HG02610 (cell line): Measurements from ENCODE around the gene OR7A5.
"Not testable (repeated sequence)": the region's sequence is repeated elsewhere in the genome, so short reads cannot be mapped to it uniquely, and the experiment has no call there.

ENCODE experiments used
- ATAC-seq: cut with Tn5 transposase; IDR thresholded peaks from one replicate; pipeline ENCODE4 v1.9.1; 2021; ENCODE audit warnings: mild to moderate bottlenecking, moderate library complexity; ENCODE audit not compliant: unreplicated experiment

Gene OR7A5

DNA sequence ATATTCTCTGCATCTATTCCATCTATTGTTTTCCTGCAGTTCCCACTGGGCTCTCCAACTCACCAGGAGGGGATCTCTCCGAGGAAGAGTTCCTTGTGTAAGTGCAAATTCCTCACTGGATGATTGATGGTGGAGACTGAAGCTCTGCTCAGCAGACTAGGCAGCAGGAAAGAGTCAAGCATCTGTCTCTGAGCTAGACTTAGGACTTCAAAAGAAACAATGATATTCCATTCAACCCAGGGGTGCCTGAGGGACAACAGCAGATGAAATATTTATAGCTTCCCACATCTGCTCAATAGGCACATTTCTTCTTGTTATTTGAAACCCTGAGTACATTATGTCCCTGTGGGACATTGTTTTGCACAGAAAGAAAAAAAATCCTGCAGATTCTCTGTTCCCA lies at the start of gene OR7A5, which contains the start of gene OR7C1:
OR7A5 (minus strand) TSS at position 175 of the 400 bp plus-strand sequence. CDS start 6,944 bp downstream, outside the sequence.
OR7C1 (minus strand) TSS at position 175 of the 400 bp plus-strand sequence. CDS start 35,049 bp downstream, outside the sequence.
- ATAC-seq = no peak

DNA sequence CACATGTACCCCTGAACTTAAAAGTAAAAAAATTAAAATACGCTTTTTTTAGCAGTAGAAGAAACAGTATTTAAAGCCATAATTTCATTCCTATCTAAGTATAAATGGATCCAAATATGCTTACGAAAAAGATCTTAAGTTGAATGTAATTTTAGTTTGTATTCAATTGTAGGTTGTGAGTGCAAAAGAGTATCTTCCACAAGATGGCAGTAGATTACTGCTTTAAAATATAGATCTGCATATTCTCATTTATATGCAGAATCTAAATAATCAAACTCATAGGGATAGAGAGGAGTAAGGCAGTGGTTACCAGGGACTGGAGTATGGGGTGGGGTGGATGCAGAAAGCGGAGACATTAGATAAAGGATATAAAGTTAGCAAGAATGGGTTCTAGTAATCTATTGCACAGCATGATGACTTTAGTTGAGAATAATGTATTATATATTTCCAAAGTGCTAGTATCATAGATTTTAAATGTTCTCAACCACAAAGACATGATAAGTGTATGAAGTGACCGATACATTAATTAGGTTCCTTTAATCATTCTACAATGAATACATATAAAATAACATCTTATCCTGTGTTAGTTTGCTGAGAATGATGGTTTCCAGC lies 36.7 kb upstream of the OR7A5 start:
- no peak for ATAC-seq

DNA sequence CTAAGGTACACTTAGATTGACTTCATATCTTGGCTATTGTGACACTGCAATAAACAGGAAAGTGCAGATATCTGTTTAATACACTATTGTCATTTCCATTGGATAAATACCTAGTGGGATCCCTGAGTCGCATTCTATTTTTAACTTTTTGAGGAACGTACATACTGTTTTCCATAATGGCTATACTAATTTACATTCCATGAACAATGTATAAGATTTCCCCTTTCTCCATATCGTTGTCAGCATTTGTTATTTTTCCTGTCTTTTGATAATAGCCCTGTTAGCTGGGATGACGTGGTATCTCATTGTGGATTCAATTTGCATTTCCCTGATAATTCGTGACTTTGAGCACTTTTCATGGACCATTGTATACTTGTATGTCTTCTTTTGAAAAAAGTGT lies 33.5 kb upstream of the OR7A5 start:
- no peak for ATAC-seq

DNA sequence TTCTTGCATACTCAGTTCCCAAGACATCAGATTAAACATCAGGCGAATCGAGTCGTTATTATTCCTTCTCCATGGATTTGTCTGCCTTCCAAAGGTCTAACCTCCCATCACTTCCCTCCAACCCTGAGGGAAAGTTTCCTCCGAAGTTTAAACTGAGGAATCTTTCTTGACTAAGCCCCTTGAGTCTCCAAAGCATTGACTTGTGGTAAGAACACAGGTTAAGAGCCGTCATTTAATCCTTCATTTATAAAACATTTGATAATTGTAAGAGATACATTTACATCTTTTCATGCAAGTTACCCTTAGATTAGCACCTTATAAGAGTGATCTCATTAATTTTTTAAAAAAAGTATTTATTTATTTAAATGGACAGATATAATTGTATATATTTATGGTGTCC lies 13.8 kb upstream of the OR7A5 start, which contains the start of gene OR7A10:
OR7A10 (minus strand) TSS at position 101 of the 400 bp plus-strand sequence. CDS start 7,045 bp downstream, outside the sequence.
- no peak for ATAC-seq

DNA sequence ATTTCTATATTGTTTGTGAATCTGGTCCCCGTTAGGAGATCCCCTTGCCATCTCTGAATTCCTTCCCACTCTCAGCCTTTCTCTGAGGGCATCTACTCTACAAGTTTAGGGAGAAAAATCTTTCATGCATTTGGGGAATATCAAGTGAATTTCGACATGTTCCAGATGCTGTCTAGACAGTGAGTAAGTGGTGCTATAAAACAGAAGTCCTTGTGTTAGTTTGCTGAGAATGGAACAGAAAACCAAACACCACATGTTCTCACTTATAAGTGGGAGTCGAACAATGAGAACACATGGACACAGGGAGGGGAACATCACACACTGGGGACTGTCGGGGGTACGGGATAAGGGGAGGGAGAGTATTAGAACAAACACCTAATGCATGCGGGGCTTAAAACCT lies 8.6 kb upstream of the OR7A5 start:
- no peak for ATAC-seq

DNA sequence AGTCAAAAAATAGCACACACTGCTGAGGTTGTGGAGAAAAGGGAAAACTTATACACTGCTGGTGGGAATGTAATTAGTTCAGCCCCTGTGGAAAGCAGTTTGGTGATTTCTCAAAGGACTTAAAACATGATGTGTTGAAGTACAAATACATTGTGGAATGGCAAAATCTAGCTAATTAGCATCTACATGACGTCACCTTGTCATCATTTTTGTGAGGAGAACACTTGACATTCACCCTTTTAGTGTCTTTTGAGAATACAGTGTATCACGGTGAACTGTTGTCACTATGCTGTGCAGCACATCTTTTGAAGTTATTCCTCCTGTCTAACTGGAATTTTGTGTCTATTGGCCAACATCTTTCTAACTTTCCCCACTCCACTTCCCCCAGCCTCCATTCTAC lies 8.2 kb upstream of the OR7A5 start:
- ATAC-seq = no peak

DNA sequence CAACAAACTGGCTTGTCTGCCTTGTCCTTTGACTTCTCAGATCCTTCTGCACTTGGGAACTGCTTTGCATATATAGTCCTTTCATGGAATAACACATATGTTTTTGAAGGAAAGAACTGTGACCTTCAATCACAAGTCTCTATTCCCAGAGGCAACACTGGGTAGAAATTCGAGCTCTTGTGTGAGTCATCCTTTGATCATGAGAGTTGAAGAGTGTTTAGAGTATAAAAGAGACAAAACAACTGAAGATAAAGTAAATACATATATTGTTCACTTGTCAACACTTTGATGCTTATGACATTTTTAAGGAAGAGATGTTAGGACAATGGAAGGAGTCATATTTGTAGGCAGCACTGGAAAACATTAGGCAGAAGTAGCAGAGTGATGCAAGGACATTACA lies 5.2 kb upstream of the OR7A5 start:
- no peak for ATAC-seq

DNA sequence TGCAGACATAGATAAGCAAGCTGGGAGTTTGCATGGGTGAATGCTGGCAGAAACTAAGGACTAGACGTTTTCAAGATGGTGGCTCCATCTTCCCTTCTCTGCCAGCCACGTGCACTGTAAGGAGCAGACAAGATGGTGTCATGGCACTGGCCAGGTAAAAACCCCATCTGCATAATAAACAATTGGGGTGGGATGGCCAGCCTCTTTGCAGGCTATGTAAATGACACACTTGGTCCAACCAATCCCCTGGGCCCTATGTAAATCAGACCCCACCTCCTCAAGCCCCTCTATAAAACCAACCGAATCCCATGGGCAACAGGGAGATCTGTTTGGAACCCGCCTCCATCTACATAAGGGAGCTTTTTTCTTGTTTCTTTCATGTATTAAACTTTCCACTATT lies 2.4 kb upstream of the OR7A5 start:
- ATAC-seq = no peak

DNA sequence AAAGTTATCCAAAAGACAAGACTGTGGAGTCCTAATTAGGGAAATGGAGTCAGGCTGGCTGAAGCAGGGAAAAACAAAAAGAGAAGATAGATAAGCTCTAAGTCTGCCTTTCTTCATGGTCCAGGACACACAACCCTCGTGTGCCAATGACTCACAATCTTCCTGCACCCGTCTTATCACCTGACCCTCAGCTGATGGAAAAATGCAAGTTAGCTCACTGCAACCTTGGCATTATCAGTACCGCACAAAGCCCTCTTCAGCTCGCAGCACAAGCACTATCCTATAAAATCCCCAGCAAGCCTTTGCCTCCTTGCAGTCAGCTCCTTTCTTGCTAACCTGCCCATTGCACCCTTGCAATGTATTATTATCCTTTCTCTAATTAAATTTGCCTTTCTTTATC lies 4.3 kb downstream of the OR7A5 start:
- ATAC-seq = no peak

DNA sequence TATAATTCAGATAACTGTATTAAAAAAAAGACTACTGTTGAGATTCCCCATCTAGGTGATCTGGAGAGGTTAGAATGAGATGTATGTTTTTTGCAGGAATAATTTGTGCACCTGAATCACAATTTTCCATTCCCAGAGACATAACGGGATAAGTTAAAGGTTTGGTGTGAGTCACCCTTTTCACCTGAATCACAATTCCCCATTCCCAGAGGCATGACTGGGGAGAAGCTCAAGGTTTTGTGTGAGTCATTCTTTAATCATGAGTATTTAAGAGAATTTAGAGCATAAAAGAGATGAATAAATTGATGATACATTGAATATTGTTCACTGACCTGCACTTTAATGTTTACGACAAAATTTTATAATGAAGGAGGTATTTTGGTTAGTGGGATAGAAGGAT lies 9.0 kb downstream of the OR7A5 start:
- no peak for ATAC-seq

DNA sequence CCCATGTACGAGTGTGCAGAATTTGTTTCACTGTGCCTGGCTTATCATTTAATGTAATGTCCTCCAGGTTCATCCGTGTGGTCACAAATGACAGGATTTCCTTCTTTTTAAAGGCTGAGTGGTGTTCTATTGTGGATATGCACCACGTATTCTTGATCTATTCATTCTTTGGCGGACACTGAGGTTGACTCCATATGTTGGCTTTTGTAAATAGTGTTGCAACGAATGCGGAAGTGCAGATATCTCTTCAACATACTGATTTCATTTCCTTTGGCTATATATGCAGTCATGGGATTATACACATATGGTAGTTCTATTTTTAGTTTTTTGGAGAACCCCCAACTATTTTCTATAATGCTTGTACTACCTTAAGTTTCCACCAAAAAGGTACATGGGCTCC lies 13.0 kb downstream of the OR7A5 start:
- no peak for ATAC-seq

DNA sequence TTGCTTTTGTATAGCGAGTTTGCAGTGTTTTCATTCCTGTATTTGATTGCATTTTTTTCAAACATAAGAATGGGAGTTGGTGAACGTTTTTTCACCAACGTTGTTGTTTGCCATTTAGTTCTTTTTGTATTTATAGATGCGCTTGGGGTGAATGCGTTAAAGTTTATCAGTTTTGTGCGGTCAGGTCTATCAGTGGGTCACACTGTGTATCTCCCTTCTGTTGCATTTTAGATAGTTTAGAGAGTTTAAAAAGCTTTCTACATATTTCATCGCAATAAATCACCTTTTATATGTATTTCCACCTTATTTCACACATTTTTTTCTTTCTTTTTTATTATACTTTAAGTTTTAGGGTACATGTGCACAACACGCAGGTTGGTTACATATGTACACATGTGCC lies 16.4 kb downstream of the OR7A5 start:
- ATAC-seq = no peak

DNA sequence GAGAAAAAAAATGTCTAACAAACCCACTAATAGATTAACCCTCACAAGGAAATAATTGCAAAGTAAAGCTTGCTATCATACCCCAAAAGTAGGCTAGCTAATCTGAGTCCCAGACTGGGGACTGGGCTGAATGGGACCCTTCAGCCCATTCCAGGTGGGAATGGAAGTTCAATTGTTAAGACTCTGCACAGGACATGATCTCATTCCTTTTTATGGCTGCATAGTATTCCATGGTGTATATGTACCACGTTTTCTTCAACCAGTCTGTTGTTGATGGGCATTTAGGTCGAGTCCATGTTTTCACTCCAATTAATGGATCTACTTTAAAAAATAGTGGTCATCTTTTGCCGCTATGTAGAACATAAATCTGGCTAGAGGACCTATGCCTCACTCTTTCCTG lies 17.9 kb downstream of the OR7A5 start:
- no peak for ATAC-seq

DNA sequence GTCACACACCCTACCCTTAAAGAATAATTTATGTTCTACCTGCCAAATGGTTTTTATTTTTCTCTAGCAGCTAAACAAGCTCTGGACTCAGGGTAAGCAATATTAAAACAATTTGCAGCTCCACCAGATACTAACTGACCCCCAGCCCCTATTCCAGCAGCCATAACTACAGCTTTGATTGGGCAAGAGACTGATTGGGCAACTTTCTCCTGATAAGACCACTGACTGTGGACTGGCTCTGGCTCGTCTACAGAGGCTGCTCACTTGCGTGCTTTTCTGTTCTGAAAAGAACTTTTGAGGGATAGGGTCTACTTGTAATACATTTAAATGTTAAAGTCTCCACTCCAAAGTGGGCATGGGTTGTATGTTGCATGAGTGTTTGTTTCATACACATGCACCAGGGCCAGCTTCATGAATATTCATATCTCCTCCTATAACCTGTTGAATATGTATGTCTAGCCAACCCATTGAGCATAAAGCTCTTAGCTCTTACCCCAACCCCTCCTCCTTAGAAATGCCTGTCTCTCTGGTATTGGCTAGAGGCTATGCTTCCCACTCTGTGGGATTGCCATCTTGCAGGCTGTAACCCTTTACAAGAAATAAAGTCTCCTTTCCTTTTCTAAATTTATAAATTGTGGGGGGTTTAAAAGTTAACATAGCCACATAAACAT lies 19.9 kb downstream of the OR7A5 start:
- ATAC-seq = no peak

DNA sequence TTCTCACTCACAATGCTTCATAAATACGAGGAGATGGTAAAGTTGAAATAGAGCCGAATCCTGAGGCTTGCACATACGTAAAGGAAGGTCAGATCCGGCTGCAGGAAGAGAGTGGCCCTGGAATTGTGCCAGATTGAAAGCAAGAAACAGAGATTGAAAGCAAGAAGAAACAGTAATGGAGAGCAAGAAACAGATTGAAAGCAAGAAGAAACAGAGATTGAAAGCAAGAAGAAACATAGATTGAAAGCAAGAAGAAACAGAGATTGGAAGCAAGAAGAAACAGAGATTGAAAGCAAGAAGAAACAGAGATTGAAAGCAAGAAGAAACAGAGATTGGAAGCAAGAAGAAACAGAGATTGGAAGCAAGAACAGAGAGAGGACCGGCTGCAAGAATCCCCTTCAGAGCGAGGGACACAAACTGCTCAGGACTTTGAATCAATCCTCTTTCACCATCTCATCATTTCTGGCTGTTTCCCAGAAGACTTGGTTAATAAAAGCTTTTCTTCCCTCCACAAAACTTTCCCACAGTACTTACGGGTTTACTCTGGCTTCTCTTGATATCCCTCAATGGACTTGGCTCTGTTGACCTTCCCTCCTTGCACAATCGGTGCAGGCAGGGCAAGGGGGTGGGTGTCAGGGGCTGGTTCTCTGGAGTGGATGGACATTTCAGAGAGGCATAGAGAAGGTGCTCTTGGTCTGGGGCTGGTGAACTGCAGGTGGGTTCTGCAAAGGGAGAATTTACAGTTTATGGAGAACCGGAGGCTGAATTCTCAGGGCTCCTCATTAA lies 25.5 kb downstream of the OR7A5 start:
- ATAC-seq = no peak

DNA sequence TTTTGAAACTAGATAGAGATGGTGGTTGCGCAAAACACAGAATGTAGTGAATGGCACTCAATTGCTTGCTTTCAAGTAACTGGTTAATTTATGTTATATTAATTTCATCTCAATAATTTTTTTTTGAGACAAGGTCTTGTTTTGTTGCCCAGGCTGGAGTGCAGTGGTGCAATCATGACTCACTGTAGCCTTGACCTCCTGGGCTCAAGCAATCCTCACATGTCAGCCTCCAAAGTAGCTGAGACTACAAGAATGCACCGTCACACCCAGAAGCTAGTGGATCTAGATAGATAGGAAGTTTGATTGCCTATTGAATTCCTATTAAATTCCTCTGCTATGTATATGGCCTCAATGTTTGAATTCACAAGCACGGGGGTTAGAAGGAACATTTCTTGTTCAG lies 30.2 kb downstream of the OR7A5 start:
- no peak for ATAC-seq

DNA sequence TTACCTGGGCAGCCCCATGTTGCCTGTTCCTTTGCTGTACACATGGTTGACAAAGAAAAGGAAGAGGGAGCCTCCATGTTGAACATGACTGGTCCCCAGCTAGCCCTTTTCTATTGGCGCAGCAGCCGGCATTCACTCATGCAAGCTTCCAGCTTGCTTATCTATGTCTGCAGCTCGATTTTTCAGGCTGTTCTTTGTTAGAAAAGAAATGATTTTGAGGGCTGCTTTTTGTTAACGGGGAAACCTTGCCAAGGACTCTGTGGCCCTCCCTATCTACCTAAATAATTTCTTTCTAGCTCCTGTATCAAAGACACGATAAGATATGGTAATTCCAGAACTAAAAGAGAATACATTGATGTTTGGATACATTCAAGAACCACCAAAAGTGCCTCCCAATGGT lies 36.2 kb downstream of the OR7A5 start:
- ATAC-seq = no peak

DNA sequence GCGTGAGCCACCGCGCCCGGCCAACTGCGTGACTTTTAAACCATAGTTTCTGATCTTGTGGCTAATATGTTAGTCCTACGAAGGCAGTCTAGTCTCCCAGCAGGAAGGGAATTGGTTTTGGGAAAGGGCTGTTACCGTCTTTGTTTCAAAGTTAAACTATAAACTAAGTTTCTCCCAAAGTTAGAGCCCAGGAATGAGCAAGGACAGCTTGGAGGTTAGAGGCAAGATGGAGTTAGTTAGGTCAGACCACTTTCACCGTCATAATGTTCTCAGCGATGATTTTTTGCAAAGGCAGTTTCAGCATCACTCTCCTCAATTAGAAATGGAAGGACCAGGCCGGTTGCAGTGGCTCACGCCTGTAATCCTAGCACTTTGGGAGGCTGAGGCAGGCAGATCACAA lies 39.0 kb downstream of the OR7A5 start:
- ATAC-seq = no peak

DNA sequence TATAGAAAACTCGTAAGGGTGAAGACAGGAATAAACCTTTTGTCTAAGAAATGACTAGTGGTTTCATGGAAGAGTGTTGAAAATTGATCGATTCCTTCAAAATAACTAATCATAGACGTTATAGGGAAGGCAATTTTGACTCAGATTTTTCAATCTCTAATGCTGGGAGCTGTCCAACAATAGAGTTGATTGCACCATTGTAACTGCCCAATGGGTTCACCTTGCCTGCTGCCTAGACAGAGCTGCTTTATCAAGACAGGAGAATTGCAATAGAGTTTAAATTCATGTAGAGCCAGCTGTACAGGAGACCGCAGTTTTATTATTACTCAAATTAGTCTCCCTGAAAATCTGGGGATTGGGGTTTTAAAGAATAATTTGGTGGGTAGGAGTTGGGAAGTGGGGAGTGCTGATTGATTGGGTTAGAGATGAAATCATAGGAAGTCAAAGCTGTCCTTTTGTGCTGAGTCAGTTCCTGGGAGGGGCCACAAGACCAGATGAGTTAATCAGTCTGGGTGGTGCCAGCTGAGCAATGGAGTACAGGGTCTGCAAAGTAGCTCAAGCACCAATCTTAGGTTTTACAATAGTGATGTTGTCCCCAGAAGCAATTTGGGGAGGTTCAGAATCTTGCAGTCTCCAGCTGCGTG lies 39.8 kb downstream of the OR7A5 start:
- ATAC-seq = no peak

DNA sequence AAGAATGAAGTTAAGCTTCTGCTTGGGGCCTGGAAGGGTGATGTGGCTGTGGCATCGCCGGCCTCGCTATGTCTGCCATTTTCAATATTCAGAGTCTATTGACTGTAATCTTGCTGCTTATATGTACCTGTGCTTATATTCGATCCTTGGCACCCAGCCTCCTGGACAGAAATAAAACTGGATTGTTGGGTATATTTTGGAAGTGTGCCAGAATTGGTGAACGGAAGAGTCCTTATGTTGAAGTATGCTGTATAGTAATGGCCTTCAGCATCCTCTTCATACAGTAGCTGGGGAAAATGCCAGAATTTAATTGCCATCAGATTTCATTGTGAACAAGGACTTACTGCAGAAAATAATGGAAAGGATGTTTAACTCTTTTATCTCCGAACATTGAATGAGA lies 42.7 kb downstream of the OR7A5 start:
- not testable (repeated sequence) for ATAC-seq

DNA sequence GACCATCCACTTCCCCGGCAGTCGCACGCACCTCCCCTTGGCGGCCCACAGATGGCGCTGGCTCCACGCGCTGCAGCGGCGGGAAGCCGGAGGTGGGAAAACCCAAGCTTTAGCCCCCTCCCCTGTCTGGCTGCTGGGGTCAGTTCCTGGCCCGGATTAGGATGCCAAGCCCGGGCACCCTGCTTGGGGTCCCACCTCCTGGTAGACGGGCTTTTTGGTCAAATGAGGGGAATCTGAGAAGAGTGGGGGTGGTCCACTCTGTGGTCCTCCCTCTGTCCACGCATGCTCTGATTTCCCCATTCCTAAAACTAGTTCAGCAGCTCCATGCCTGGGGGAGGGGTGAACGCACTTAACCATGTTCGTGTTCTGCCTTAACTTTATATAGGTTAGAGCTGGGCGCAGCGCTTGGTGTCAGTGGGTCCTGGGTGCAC lies 48.5 kb downstream of the OR7A5 start:
- no peak for ATAC-seq
